HG03039 (cell line): Measurements from ENCODE around the gene NEMP2.
"Not testable (repeated sequence)": the region's sequence is repeated elsewhere in the genome, so short reads cannot be mapped to it uniquely, and the experiment has no call there.

Source experiments
- ATAC-seq: cut with Tn5 transposase; IDR thresholded peaks from one replicate; pipeline ENCODE4 v1.9.1; 2021; ENCODE audit warnings: mild to moderate bottlenecking, moderate library complexity; ENCODE audit not compliant: unreplicated experiment

The NEMP2 gene

DNA sequence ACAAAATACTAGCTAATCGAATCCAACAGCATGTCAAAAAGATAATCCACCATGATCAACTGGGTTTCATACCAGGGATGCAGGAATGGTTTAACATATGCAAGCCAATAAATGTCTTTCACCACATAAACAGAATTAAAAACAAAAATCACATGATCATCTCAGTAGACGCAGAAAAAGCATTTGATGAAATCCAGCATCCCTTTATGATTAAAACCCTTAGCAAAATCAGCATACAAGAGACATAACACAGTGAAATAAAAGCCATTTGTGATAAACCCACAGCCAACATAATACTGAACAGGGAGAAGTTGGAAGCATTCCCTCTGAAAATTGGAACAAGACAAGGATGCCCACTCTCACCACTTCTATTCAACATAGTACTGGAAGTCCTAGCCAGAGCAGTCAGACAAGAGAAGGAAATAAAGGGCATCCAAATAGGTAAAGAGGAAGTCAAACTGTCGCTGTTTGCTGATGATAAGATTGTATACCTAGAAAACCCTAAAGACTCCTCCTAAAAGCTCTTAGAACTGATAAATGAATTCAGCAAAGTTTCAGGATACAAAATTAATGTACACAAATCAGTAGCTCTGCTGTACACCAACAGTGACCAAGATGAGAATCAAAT lies 39.8 kb downstream of the NEMP2 start:
- not testable (repeated sequence) for ATAC-seq

DNA sequence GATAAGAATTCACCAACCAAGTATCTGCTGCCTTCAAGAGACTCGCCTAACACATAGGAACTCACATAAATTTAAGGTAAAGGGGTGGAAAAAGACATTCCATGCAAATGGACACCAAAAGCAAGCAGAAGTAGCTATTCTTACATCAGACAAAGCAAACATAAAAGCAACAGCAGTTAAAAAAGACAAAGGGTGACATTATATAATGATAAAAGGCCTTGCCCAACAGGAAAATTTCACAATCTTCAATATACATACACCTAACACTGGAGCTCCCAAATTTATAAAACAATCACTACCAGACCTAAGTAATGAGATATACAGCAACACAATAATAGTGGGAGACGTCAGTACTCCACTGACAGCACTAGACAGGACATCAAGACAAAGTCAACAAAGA lies 41.4 kb downstream of the NEMP2 start:
- ATAC-seq: no peak

DNA sequence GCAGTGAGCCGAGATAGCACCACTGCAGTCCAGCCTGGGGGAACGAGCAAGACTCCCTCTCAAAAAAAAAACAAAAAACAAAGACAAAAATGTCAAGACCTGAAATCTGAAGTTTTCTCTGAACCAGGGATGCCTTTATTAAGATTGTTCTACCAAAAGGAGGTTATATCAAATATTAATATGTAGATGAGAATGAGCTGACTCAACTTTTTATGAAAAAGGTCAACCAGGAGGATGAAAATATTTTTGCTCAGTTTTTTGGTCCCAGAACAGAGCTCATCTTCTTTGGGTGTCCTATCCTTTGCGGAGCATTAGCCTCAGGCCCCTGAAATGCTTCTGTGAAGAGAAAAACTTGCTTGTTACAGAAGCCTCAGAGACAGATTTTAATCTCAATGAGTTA lies 44.0 kb downstream of the NEMP2 start:
- ATAC-seq: no peak

DNA sequence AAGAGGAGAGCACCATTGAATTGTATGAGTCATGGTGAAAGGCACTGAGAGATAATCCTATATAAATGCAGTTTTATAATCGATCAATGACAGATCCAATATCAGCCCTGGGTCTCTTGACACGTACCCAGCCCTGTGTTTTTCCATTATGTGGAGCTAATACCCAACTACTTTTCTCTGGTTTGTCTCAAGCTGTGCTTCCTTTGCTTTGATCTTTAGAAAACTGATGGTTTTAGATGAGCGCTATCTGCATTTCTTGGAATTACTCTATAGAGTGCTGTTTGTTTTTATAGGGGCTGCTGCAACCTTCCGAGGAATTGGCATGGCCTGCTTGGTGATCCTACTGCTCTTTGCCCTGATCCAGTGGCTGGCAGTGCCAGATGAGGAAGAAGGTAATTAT lies 45.0 kb downstream of the NEMP2 start:
- ATAC-seq: no peak

DNA sequence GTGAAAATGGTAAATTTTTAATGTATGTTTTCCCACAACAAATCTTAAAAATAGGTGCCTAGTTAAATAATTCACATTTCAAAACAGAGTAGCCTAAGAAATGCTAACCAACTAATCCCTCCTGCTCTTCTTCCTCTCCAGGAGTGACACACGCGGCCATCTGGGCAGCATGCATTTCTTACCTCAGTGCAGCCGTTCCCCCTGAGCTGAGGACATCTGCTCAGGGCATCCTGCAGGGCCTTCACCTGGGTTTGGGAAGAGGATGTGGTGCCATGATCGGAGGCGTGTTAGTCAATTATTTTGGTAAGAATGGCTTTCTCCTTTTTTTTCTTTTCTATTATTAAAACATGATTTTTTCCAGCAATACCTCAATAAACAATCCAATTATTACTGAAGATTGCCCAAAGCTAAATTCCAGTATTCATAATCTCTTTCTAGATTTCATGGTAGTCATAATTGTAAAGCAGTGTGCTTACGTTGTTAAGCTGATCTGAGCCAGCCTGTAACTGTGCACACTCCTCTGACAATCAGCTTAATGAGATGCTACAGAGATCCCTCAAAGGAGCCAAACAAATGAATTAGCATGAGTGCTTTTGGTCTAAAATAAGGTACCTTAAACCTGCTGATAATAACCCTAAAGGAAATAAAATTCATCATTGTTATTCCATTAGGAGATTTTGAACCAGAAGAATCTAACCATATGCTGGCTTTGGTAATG lies 45.8 kb downstream of the NEMP2 start:
- ATAC-seq: no peak

DNA sequence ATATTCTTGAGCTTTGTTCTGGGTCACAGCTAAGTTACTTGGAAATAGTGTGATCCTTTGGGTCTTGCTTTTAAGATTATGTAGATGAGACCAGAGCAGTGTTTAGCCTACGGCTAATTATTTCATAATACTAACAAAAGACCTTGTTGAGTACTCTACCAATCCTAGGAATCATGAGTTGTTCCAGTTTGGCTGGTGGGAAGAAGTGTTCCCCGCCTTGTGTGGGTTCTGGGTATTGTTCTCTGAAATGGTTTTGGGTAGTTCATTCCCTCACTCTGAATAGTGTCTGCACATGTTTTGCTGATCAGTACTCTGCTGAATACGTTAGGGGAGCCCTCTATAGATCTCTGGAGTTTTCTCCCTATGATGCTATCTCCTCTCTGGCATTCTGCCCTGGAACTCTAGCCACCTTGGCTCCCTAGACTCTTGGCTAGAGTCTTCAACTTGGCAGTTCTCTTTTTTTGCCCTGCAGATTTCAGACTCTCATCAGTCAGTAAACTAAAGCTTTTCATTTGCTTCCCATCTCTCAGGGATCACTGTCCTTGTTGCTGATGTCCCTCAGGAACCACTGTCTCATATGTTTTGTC lies 48.4 kb downstream of the NEMP2 start:
- ATAC-seq: no peak

DNA sequence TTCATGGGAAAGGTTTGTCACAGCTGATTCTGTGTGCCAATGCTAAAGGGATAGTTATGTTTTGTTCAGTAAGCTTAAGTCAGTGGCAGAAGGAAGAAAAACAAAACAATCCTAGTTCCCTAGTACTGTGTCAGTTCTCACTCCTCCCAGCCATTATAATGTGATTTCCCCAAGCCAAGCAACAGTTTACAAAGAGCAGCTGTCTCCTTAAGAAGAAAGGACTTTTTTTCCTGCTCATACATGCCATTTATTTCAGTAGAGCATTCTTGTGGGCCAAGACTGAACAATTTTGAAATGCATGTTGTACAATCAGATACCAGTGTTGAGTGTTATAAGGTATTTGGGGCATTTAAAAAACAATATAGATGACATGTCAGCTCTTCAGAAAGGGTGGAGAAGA lies 52.1 kb downstream of the NEMP2 start:
- ATAC-seq: no peak

DNA sequence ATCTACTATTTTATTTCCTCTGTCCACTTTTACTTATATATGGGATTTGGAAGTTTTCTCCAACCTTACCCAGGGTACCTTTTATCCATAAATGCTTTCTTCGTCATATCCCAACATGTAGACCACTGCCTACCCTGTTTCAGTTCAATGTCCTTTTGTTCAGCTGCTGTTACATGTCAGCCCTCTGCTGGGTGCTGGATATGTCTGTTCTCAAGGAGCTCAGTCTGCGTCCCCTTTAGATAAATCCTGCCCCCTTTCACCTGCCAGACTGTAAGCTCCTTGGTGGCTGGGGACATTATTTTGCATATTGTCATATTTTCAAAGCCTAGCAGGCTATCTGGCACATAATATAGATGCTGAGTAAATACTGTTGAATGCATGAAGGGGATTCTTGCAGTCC lies 53.2 kb downstream of the NEMP2 start:
- no peak for ATAC-seq

DNA sequence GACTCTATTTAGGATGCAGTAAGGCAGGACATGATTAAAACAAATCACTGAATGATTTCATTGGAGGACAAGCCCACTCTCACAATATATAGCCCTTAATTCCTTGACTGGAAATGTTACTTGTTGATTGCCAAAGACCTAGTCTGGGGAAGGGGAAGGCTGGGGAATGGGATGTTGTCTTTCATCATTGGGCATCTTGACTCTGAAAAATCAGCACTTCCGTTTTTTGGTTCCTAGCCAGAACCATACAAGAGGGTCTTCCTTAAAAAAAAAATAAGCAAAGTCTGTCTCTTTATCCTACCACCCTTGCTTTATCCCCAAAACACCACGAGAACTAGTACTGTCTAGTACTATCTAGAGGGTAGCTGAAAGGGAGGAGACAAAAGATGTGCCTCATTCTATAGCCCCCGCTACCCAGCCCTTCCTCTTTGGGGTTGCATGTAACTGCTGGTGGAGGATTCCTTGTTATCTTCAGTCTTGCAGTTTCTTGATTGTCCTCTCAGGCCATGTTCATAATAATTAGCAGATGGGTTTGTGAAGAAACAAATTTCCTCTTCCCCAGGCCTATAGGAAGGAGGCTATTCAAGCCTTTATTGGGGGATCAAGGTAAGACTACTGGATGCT lies 55.8 kb downstream of the NEMP2 start:
- no peak for ATAC-seq

DNA sequence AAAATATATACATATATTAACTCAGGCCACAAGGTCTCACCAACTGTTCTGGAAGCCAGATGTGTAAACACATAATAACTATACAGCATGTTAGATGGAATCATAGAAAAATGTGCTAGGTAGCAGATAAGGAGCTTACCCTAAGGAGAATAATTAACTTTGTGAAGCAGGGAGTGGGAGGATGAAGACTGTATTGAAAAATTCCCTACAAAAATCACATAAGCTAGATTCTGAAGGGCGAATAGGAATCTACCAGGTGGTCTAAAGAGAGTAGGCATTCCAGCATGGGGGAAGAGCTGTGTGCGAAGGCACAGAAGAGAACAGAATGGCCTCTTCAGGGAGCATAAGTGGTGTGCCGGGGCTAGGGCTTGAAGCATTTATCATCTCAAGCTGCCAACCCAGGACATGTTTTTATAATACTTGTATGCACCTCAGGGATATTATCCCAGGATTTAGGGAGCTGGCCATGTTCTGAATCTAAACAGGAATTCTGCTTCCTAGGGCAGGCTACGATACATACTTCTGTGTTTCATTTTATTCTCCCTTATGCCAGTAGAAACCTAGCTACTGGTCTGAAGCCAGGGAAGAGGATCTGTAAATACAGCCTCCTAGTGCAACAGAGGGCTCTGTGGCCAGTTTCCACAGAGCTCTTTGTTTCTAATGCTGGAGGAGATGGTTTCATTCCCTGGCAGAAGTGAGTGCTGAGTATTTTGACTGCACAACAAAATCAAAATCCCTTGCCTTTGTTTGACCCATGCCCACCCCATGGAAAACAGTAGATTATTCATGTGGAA lies 56.7 kb downstream of the NEMP2 start:
- no peak for ATAC-seq

DNA sequence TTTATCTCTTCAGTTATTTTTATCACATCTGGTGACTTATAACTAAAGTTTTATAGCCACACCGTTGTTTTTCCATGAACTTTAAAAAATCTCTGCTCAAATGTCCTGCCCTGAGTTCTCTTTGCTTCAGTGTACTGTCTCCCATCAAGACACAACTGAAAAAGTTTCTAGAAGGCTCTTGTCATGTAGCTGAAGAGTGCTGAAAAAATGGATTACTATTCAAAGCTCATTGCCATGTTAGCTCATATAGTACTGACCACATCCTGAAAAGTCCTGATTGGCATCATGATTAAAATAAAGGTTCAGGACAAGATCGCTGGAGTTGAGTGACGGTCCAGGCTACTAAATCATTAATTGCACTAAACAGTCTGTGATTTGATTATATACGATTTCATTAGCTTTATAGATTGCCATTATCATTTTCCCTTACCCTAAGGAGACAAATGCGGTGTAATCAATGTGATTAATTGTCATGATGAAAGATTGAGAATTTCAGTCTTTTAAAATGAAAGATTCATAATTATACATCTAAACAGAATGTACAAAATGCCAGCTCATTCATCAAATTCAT lies 64.2 kb downstream of the NEMP2 start:
- ATAC-seq: no peak

DNA sequence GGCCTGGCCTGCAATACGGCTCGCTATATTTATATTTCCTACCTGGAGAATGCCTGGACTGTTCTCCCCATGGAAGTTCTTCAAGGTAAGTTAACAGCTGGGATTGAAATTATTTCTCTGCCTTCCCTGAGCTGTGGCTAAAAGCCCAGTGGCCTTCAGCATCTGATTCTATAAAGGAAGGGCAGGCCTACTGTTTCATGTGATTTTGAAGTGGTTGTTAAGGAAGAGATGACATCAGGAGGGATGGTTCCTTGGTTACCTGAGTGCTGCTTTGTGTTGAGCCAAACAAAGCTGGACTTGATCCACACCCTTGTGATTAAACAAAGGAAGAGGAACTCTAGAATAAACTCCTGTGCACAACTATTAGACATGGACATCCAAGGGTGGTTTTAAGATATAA lies 64.8 kb downstream of the NEMP2 start:
- no peak for ATAC-seq

DNA sequence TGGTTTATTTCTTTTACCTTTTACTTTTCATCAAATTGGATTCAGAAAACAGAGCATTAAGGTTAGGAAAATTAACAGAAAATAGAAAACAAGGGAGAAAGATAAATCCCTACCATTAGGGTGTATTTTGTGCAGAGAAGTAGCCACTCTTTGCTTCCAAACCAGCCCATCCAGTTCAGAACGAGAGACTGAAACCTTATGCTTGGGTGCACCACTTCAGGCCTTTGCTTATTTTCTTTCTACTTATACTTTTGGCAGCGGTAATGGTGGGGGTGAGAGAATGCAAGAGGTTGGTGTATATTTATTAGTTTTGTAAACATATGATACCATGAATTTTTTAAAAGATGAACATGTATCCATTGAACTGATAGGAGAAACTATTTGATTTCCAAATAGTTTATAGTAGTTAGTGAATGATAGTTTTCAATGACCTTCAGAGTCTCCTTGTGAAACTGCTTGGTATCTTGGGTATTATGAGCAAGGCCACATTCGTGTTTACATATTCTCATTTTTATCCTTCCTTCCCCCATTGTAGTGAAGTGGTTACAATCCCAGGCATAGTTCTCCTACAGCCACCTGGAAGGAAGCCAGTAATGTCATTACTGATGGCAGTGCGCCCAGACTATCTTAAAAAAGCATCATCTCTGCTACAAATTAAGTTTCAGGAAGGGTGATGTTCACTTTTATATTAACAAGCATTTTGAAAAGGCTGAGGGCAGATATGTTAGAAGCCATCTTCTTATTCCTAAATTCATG lies 65.5 kb downstream of the NEMP2 start:
- ATAC-seq: no peak

DNA sequence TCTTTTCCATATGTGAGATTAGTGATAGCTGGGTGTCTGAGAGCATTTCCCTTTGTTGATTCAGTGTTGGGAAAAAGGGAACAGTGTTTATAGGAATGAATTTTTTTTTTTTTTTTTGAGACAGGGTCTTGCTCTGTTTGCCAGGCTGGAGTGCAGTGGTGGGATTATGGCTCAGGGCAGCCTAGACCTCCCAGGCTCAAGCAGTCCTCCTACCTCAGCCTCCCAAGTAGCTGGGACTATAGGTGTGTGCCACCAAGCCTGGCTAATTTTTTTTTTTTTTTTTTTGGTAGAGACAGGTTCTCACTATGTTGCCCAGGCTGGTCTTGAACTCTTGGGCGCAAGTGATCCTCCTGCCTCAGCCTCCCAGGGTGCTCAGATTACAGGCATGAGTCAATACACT lies 66.2 kb downstream of the NEMP2 start:
- ATAC-seq: not testable (repeated sequence)

DNA sequence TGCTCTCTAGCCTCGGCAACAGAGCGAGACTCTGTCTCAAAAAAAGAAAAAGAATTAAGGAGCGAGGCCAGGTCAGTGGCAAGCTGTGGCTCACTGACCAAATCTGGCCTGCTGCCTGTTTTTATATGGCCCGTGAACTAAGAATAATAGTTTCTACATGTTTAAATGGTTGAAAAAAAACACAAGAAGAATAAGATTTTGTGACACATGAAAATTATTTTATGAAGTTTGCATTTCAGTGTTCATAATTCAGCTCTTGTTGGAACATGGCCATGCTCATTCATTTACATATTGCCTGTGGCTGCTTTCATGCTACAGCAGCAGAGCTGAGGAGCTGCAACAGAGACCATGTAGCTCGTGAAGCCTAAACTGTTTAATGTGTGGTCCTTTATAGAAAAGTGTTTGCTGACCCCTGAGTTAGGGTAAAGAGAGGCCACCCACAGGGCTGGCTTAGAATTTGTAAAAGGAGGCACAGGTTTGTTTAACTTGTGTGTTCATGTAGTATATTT lies 66.9 kb downstream of the NEMP2 start:
- ATAC-seq: no peak

DNA sequence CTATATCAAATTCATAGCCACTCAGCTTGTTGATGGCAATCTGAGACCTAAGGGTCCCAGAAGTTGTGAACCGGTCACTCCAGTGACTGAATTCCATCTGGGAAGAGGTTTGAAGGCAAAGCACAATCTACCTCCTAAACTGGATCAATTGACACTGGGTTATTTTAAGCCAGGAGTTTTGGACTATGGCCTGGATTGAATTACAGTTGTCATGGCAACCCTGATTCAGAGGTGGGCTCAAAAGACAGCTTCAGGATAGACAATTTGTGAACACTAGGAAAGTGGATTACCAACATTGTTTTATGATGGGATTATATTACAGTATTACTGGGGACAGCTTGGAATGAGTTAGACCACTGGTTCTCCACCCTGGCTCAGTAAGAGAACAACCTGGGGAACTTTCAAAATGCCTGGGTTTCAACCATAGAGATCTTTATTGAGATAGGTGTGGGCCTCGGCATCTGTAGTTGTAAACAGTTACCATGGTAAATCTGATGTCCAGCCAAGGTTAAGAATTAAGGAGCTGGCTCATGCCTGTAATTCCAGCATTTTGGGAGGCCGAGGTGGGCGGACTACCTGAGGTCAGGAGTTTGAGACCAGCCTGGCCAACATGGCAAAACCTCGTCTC lies 67.6 kb downstream of the NEMP2 start:
- ATAC-seq: no peak

DNA sequence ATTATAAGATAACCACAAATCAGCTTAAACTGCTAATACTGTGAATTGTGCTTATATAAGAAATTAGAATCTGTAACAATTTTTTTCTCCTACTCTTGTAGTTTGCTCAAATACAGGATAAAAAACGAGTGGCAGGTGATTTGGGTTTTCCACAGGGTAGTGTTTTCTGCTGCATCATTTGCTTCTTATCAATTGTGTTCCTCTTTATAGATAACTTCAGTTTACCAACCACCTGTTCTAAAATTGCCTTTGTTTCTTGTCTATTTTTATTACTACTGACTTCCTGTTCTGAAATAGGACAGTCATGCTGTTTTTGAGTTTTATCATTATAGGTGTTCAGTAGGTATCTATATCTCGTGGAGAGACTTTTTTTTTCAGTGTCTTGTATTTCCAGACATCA lies 69.5 kb downstream of the NEMP2 start:
- ATAC-seq: no peak

DNA sequence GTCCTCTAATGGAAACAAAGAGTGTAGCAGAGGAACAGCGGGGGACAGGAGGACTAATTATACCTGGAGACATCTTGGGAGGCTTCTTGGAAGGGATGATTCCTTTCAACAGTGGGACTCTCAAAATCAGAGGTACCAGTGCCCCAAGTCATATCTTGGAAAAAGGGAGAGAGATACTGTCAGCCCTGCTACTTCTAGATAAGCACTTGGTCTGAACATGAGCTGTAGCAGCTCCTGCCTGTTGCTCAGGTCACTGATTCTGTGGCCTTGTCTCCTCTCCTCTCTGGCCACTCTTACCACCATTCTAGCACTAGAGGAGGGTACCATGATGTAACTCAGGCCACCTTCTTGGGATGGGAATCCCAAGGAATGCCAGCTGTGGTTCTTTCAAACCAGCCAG lies 71.9 kb downstream of the NEMP2 start:
- ATAC-seq: no peak

DNA sequence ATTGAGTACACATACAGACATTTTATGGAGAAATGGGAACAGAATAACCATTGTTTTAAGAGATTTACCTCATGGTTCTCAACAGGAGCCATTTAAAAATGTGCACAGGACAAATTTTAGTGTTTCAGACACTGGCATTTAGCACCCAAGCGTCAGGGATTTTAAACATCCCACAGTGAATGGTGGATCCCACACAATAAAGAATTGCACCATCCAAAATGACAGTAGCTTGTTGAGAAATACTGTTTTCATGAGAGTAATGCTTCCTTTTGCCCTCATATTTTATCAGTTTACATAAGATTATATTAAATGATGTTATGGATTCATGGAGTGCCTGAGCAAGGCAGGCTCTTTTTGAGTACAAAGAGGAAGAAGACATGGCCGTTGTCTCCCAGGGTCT lies 72.3 kb downstream of the NEMP2 start:
- no peak for ATAC-seq

DNA sequence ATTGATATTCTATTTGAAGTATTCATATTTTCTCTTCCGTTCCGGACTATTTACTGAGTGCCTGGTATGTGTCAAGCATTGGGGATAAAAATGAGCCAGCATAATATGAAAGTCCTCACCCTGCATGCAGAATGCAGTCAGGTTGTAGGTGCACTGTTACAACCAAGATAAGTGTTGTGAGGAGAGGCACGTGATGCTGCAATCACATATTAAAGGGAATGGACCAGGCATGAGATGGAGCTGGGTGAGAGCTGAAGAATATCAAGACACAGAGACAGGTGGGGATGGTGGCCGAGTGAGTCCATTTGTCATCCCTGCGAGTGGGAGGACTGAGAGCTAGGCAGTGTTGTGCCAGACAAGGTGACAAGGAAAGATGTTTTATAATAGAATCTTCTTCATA lies 74.0 kb downstream of the NEMP2 start:
- no peak for ATAC-seq
